T-helper 2 cell treated with Interferon-gamma antibody and Interleukin-4, amounts not matched to agents 100 ng/mL and 5 ng/mL, for 36 hours (primary cell): ENCODE data around the gene PCBP3. TPM values are rescaled to one million over a fixed set of nuclear protein-coding genes. Genes with fewer than 3 reads are reported as not detected.
"Not testable (repeated sequence)": the region's sequence is repeated elsewhere in the genome, so short reads cannot be mapped to it uniquely, and the experiment has no call there.

Experiments
- intact Hi-C: fragments of 100-400 bp; cut with micrococcal nuclease; formaldehyde crosslinking; loops from one replicate; pipeline ENCODE4 v1.15.1; 2023
- total RNA-seq: library from RNA; stranded (reverse); gene quantifications from 2 replicates; pipeline ENCODE4 v1.2.3, GENCODE V29; 2022

PCBP3 gene
- total RNA-seq, 1 donor from 2014 or later = 5.1 TPM

GRCh38 chr21:45886610-45887026 is 243.1 kb downstream of the PCBP3 start:
- intact Hi-C loops = no loop called here

DNA sequence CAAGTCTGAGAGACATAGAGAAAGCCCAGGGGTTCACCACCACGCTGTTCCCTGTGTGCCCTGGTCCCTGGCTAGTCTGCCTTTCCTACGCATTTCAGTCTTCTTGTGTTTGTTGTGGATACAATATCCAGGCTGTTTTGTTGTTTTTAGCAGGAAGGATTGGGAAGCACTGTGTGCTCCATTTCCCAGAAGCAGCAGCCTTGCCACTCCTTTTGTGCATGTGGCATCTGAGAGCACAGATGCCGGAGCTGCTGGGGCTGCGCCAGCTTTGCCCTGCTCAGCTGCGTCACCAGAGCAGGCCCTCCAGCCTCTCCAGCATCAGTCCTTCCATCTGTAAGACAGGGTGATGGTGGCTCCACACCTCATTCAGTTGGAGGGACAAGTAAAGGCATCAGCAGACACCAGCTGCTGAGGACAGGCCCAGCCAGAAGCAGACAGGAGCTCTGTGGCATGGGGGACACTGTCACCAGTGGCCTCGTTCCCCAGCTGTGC is 243.6 kb downstream of the PCBP3 start:
- intact Hi-C loops = no loop called here

DNA sequence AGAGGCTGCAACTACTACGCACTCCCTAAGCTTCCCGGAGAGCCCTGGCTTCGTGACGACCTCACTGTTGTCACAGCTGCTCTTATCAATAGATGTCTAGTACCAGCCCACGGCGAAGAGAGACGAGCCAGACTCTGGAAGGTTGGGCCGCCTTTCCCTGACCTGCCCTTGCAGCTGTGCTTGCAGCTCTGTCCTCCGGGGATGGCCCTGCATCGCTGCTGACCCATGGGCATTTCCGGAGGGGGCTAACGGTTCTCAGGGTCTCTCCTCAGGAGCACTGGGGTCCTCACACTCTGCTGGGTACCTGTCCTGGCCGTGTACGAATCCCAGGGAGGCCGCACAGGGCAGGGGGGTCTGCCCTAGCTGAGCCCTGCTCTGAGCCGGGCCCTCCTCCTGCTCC is 244.3 kb downstream of the PCBP3 start:
- intact Hi-C loops = no loop called here

DNA sequence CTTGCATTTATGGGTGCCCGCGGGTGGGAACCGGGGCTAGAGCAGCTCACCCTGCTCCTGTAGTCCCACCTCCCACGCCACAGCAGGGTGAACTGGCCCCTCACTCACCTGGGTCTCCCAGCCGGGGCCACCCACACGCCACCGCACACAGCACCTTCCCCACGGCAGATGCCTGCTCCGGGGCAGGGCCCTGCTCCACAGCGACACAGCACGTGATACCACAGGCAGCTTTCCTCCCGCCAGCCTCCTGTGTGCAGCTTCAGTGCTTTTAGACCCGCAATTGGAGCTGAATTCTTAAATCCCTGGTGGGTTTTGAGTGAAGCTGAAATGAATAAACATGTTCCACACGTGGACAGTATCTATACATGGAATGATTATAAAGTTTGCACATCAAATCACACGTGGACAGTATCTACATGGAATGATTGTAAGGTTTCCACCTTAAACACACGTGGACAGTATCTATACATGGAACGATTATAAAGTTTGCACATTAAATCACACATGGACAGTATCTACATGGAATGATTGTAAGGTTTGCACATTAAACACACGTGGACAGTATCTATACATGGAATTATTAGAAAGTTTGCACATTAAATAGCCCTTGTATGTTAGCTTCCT is 245.0 kb downstream of the PCBP3 start:
- intact Hi-C loops = no loop called here

DNA sequence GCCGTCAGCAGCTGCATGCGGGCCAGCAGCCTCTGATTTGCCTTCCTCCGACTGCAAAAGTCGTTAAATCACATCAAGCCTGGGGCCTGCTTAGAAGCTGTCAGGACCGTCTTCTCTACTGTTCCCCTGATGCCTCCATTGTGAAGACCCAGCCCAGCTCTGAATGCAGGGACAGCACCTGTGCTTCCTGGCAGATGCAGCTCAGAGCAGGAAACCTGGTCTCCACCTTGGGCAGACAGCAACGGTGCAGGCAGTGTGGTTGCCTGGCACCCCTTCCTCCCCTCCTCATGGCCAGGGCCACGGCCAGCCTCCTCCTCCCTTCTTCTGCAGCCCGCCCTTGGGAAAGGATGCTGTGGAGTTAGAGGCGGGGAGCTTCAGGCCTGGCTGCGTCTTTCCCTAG is 245.7 kb downstream of the PCBP3 start:
- intact Hi-C loops = no loop called here

- intact Hi-C loops = no loop called here
These were observed 246.4 kb downstream of the PCBP3 start for GRCh38 chr21:45889961-45890360.

GRCh38 chr21:45891388-45892155 is 248.0 kb downstream of the PCBP3 start:
- intact Hi-C loops = no loop called here

GRCh38 chr21:45892156-45892915 is 248.8 kb downstream of the PCBP3 start:
- intact Hi-C loops = no loop called here

DNA sequence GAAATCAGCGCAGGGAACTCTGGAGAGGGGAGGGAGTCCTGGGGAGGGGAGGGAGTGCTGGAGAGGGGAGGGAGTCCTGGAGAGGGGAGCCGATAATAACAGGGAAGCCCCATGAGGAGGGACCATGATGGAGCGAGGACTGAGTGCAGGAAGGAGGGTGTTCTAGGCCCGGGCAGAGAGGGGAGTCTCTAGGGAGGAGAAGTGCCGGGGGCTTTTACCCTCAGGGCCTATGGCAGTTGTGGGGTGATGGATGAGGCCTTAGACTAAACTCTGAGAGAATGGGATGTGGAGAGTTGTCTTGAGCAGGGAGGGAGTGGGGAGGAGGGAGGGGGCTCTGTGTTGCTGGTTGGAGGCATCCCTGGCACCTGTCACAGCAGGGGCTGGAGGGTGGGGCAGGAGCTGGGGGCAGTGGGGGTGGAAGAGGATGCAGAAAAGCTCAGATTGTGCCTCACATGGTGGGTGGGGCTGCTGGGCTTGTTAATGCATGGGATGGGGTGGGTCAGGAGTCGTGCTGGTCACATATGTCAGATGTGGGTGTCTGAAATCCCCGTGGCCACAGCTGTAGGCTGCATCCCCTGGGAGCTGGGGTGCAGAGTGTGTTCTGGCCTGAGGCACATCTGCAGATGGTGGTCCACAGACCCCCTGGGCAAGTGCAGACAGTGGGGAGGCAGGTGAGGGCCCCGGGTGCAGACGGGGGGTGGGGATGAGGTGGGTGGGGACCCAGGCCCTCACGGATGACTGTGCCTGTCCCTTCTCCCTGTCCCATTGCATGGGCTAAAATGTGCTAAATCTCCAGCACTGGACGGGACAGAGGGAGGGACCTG is 249.6 kb downstream of the PCBP3 start:
- intact Hi-C loops = no loop called here

DNA sequence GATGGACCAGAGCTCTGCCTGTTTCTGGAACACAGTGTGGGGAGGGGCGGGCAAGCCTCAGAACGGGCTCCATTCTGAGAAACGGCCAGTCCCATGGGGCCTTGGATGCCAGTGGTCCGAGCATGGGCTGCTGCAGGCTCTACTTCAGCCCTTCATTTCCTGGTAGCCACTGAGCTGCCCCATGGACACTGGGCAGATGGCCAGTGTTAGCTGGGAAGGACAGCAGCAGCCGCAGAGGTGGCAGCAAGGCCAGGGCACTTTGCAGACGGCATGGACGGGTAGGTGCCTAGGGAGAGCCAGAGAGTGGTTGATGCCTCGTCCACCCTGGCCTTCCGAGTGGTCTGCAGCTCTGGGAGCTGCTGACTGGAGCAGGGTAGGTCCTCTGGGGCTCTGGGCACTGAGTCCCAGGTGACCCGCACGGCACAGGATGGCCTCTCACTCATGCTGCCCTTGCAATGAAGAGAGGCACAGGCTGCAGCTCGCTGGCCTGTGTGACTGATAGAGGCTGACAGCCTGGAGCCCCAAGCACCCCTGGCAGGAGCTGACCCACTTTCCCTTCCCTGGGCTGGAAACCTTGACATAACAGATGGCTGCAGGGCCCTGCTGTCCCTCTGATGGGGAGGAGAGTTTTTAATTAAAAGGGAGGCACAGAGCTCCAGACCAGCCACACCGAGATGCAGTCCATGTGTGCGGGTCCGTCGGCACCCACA is 250.4 kb downstream of the PCBP3 start:
- intact Hi-C loops = no loop called here

DNA sequence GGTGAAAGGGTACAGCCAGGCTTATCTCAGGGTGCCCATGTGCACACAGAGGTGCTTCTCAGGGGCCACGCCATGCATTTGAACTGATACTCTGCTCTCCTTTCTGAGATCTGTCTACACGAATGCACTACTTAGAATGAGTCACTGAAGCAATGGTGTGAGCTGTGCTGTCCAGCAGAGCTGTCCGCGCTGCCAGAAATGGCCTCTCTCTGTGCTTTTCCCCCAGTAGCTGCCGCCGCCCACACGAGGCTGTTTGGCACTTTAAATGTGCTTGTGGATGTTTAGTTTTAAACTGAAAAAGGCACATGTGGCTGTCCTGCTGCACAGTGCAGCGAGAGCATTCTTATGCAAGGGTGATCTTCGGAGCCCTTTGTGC is 250.9 kb downstream of the PCBP3 start:
- intact Hi-C loops = no loop called here

- intact Hi-C loops = no loop called here
These were observed 251.6 kb downstream of the PCBP3 start for GRCh38 chr21:45894906-45895777.

GRCh38 chr21:45895778-45896370 is 252.3 kb downstream of the PCBP3 start:
- intact Hi-C loops = no loop called here

DNA sequence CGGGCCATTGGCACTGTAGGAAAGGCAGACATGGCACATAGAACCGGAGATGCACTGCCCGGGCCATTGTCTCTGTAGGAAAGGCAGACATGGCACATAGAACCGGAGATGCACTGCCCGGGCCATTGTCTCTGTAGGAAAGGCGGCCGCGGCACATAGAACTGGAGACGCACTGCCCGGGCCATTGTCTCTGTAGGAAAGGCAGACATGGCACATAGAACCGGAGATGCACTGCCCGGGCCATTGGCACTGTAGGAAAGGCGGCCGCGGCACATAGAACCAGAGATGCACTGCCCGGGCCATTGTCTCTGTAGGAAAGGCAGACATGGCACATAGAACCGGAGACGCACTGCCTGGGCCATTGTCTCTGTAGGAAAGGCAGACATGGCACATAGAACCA is 252.9 kb downstream of the PCBP3 start:
- intact Hi-C loops = not testable (repeated sequence)

DNA sequence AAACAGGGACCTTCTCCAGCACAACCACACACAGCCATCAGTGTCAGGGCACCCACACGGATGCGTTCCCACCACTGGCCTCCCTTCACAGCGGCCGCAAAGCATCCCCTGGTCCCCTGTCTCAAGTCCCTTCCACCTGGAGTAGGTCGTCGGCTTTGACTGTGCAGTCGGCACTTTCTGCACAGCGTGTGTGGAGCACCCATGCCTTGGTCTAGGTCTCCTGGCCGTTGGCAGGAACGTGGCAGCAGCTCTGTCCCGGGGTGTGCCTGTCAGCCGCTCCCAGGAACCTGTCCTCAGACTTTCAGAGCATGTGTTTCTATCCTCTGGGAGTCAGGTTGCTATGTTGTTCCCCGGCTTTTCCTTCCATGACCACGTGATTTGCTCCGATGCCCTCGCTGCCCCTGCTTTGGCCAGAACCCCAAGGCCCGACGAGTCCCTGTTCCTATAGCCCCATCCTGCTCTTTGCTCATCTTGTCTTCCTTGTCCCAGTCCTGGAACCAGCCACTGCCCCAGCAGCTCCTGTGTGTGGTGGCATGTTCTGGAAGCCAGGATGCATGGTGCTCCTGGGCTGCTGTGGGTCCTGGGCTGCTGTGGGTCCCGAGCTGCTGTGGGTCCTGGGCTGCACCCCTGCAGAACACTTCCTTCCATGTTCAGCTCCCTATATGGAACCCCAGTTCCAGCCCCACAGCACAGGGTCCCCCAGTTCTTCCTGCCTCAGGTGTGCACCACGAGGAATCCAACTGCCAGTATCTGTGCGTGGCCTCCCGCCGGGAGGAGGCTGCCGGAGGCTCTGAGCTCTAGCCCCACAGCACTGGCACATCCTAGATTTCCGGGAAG is 253.9 kb downstream of the PCBP3 start:
- intact Hi-C loops = no loop called here

DNA sequence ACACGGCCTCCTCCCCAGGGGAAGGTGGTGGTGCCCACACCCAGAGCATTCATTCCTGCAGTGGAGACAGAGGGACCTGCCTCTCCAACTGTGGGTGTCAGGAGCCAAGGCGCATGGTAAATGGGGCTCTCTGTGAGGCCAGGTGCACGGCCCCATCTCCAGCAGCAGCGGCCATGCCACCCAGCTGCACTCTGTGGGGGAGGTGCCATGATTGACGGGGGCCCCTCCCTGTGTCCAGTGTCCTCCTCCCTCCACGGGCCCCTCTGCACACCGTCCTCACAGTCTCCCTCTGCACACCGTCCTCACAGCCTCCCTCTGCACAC is 254.5 kb downstream of the PCBP3 start:
- intact Hi-C loops = no loop called here

DNA sequence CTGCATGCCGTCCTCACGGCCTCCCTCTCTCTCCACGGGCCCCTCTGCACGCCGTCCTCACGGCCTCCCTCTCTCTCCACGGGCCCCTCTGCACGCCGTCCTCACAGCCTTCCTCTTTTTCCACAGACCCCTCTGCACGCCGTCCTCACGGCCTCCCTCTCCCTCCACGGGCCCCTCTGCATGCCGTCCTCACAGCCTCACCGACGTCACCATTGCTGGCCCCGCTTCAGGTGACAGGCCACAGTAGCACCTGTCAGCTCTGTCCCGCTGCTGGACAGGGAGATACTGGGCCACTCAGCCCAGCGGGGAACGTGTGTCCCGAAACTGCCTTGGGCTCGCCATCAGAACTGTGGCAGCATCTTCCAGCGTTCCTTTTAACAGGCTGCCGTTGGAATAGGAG is 255.3 kb downstream of the PCBP3 start:
- intact Hi-C loops = no loop called here

- intact Hi-C loops = no loop called here
These were observed 255.9 kb downstream of the PCBP3 start for GRCh38 chr21:45899317-45900033.
